IMR-90 (cell line): ENCODE results near the gene COX10. TPM values are rescaled to one million over a fixed set of nuclear protein-coding genes. Genes with fewer than 3 reads are reported as not detected.

Source experiments
- ATAC-seq: fragments of 200-7000 bp; cut with Tn5 transposase; 2 replicates; pipeline ENCODE4 v1.9.1; 2020; ENCODE audit warnings: low read depth, mild to moderate bottlenecking, moderate library complexity
- BruUV-seq: library from RNA; stranded (reverse); fragments of 400-500 nt; replicated peaks from 2 replicates; lab custom pipeline; 2021; lab: Mats Ljungman, UMichigan
- CTCF ChIA-PET: fragments of 300-600 bp; formaldehyde crosslinking; extraction: SDS; loops from one replicate; lab custom pipeline; 2021; ENCODE audit warnings: antibody characterized with exemption; lab: Yijun Ruan, JAX
- POLR2A ChIA-PET: fragments of 300-600 bp; sonication (Branson Sonifier 250); formaldehyde crosslinking; loops from one replicate; lab custom pipeline; 2022; ENCODE audit warnings: antibody characterized with exemption; ENCODE audit not compliant: unreplicated experiment; lab: Charles Lee
- DNase-seq: peaks from one replicate; pipeline ENCODE4 v3.0.0; 2013
- H2AFZ ChIP-seq: replicated peaks from 2 replicates; pipeline ENCODE3; 2013; ENCODE audit warnings: low read length, mild to moderate bottlenecking; ENCODE audit not compliant: poor library complexity
- H2AK5ac ChIP-seq: 2 replicates; pipeline ENCODE4 v1.6.1; 2013; ENCODE audit warnings: low read depth, low read length, inconsistent platforms
- H2AK9ac ChIP-seq: replicated peaks from 2 replicates; pipeline ENCODE3; 2013; ENCODE audit warnings: mild to moderate bottlenecking, low read depth, low read length, moderate library complexity; ENCODE audit not compliant: poor library complexity
- H2BK120ac ChIP-seq: 2 replicates; pipeline ENCODE4 v1.6.1; 2013; ENCODE audit warnings: low read depth, low read length, inconsistent platforms
- H2BK15ac ChIP-seq: 3 replicates; pipeline ENCODE4 v1.6.1; 2013; ENCODE audit warnings: low read depth, low read length, inconsistent platforms
- H2BK20ac ChIP-seq: 2 replicates; pipeline ENCODE4 v1.6.1; 2013; ENCODE audit warnings: low read depth, mild to moderate bottlenecking, inconsistent platforms, low read length, moderate library complexity
- H2BK5ac ChIP-seq: 2 replicates; pipeline ENCODE4 v1.6.1; 2013; ENCODE audit warnings: mild to moderate bottlenecking, low read depth, low read length, inconsistent platforms; ENCODE audit not compliant: poor library complexity, severe bottlenecking
- H3K14ac ChIP-seq: replicated peaks from 2 replicates; pipeline ENCODE4 v1.6.1; 2013; ENCODE audit warnings: low read depth, low read length, inconsistent platforms
- H3K18ac ChIP-seq: 2 replicates; pipeline ENCODE4 v1.6.1; 2013; ENCODE audit warnings: low read depth, low read length, control low read depth
- H3K23ac ChIP-seq: 2 replicates; pipeline ENCODE4 v1.6.1; 2013; ENCODE audit warnings: low read depth, low read length, inconsistent platforms
- H3K27ac ChIP-seq: 2 replicates; pipeline ENCODE4 v1.5.1; 2013; ENCODE audit warnings: mild to moderate bottlenecking, control low read depth, low read length; ENCODE audit not compliant: insufficient read depth
- H3K27me3 ChIP-seq: 2 replicates; pipeline ENCODE4 v1.6.1; 2013; ENCODE audit warnings: low read length; ENCODE audit not compliant: control insufficient read depth, insufficient read depth
- H3K36me3 ChIP-seq: 2 replicates; pipeline ENCODE4 v1.6.1; 2013; ENCODE audit warnings: low read length, mixed read lengths; ENCODE audit not compliant: control insufficient read depth, insufficient read depth
- H3K4ac ChIP-seq: 2 replicates; pipeline ENCODE4 v1.6.1; 2013; ENCODE audit warnings: low read depth, low read length, inconsistent platforms
- H3K4me1 ChIP-seq: 2 replicates; pipeline ENCODE4 v1.6.1; 2013; ENCODE audit warnings: low read length, mixed read lengths; ENCODE audit not compliant: control insufficient read depth, insufficient read depth
- H3K4me2 ChIP-seq: 2 replicates; pipeline ENCODE4 v1.6.1; 2013; ENCODE audit warnings: low read depth, mild to moderate bottlenecking, control low read depth, low read length, moderate library complexity
- H3K4me3 ChIP-seq: 2 replicates; pipeline ENCODE4 v1.5.1; 2013; ENCODE audit warnings: low read depth, mild to moderate bottlenecking, control low read depth, low read length, moderate library complexity; ENCODE audit not compliant: insufficient read depth
- H3K56ac ChIP-seq: 2 replicates; pipeline ENCODE4 v1.6.1; 2013; ENCODE audit warnings: low read length, inconsistent platforms; ENCODE audit not compliant: insufficient read depth; ENCODE audit errors: extremely low read depth
- H3K79me1 ChIP-seq, 2 experiments: 2 replicates each; pipeline ENCODE4 v1.6.1; 2013; ENCODE audit warnings: low read length in 2 of 2, inconsistent platforms in 1 of 2, low read depth in 1 of 2
- H3K9ac ChIP-seq: 2 replicates; pipeline ENCODE4 v1.6.1; 2013; ENCODE audit warnings: low read depth, low read length, control low read depth
- H3K9me1 ChIP-seq: 2 replicates; pipeline ENCODE4 v1.6.1; 2013; ENCODE audit warnings: low read length, inconsistent platforms; ENCODE audit not compliant: insufficient read depth
- H3K9me3 ChIP-seq: 2 replicates; pipeline ENCODE4 v1.6.1; 2013; ENCODE audit warnings: low read length; ENCODE audit not compliant: control insufficient read depth, insufficient read depth
- H4K20me1 ChIP-seq: 2 replicates; pipeline ENCODE4 v1.6.1; 2013; ENCODE audit warnings: low read length, inconsistent platforms; ENCODE audit not compliant: insufficient read depth
- H4K5ac ChIP-seq: 2 replicates; pipeline ENCODE4 v1.6.1; 2013; ENCODE audit warnings: mild to moderate bottlenecking, low read depth, low read length, control low read depth
- H4K8ac ChIP-seq, 2 experiments: 2 replicates each; pipeline ENCODE4 v1.6.1; 2013; ENCODE audit warnings: low read depth in 2 of 2, low read length in 2 of 2, control low read depth in 1 of 2, inconsistent platforms in 1 of 2
- H4K91ac ChIP-seq: 2 replicates; pipeline ENCODE4 v1.6.1; 2013; ENCODE audit warnings: low read depth, low read length, inconsistent platforms; ENCODE audit not compliant: insufficient read depth
- CHD1 ChIP-seq: IDR thresholded peaks from 2 replicates; pipeline ENCODE4 v1.6.1; 2012; ENCODE audit warnings: low read depth, low read length, improper control_type of control experiment
- WGBS, 2 experiments: methylation state at CpG; one replicate each; pipeline versions ENCODE4 v1.1.5 to v1.1.7; 2013; ENCODE audit warnings: missing lambda C conversion rate in 2 of 2; ENCODE audit not compliant: insufficient read length in 1 of 2; ENCODE audit errors: extremely low coverage in 2 of 2; 5-methylcytosine and 5-hydroxymethylcytosine counted together
- dilution Hi-C: fragments of 300-500 bp; cut with HindIII; formaldehyde crosslinking; loops from one replicate; pipeline ENCODE4 v1.14.3; 2018; ENCODE audit warnings: low sequenced_read_pairs; ENCODE audit not compliant: unreplicated experiment
- in situ Hi-C: fragments of 300-500 bp; cut with MboI; formaldehyde crosslinking; loops from 3 replicates; pipeline ENCODE4 v1.14.3; 2019; ENCODE audit warnings: low sequenced_read_pairs, inconsistent platforms, mixed read lengths
- intact Hi-C: fragments of 100-400 bp; cut with micrococcal nuclease; formaldehyde crosslinking; loops from 2 replicates; pipeline ENCODE4 v1.10.0; 2022
- polyA plus RNA-seq, 3 experiments: library from polyadenylated mRNA; depleted of rRNA; stranded (reverse); fragments of >200 nt; gene quantifications; 2 replicates each; pipeline ENCODE4 v1.2.3, GENCODE V29; 2012; ENCODE audit warnings: low replicate concordance in 1 of 3
- total RNA-seq: library from RNA; depleted of rRNA; stranded (reverse); fragments of >200 nt; gene quantifications from 2 replicates; pipeline ENCODE4 v1.2.3, GENCODE V29; 2012

The COX10 gene
- total and polyA plus RNA-seq, 2 of the 4 experiments (the other 2 are of a cell fraction) = 15.4 to 16.1 TPM

DNA sequence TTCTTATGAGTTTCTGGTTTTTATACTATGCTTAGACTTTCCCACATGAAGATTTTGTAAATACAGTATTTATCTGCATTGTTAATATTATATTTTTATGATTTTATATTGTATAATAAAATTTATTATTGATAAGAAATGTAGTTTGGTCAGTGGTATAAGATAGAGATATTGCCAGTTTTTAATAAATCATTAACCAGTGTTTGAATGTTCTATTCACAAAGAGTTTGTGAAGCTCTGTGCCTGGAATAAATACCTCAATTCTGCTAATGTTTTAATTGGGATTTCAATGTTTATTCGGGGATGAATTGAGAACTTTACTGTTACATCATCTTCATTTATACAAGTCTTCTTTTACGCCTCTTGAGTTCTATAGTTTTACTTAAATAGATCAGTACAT lies 16.9 kb downstream of the COX10 start:
- ChIA-PET POLR2A (no interaction called here), CTCF (no interaction called here)
- H3K79me1 ChIP-seq = peaks cover 31 to 40% of the 10 kb centered on the region in 2 experiments
- no peak for TF ChIP-seq CHD1
- DNase-seq = no peak
- no peak overlapping the region for H2AK5ac ChIP-seq
- no peak overlapping the region for H2BK5ac ChIP-seq
- peaks cover 10% of the 10 kb centered on the region for H3K9me1 ChIP-seq
- H4K20me1 ChIP-seq = no peaks in the 10 kb centered on the region
- no peak overlapping the region for H2BK120ac ChIP-seq
- no peak overlapping the region for H3K4me2 ChIP-seq
- no TSS peak for BruUV-seq
- no peak overlapping the region for H4K91ac ChIP-seq
- H3K27ac ChIP-seq = no peak overlapping the region
- ATAC-seq = no peak
- no peak overlapping the region for H3K56ac ChIP-seq
- no peak overlapping the region for H3K4me3 ChIP-seq
- H3K23ac ChIP-seq = no peak overlapping the region
- peaks cover 3% of the 10 kb centered on the region for H3K4me1 ChIP-seq
- H2AK9ac ChIP-seq = no peak overlapping the region
- H3K9ac ChIP-seq = no peak overlapping the region
- H3K9me3 ChIP-seq = no peaks in the 10 kb centered on the region
- dilution Hi-C loops (no loop called here), intact Hi-C loops (no loop called here), in situ Hi-C loops (no loop called here)
- no peak overlapping the region for H4K5ac ChIP-seq
- no peak overlapping the region for H3K14ac ChIP-seq
- no peak overlapping the region for H4K8ac ChIP-seq
- no peaks in the 10 kb centered on the region for H3K27me3 ChIP-seq
- 0 out of 2 replicates have a peak, but pooled peaks cover 2% of the 10 kb centered on the region for H3K36me3 ChIP-seq
- H2AFZ ChIP-seq = no peak overlapping the region
- H2BK20ac ChIP-seq = no peak overlapping the region
- no CpG with 5 or more reads among the region's 2 CpGs for WGBS, 2 experiments
- H2BK15ac ChIP-seq = no peak overlapping the region
- no peak overlapping the region for H3K4ac ChIP-seq
- H3K18ac ChIP-seq = no peak overlapping the region
